ENCODE measurements around the gene ANKRD11.

The ANKRD11 gene

GRCh38 chr16:89350701-89351380, 139.5 kb downstream of the ANKRD11 start:
- no peak overlapping the region for H3K4me3 ChIP-seq (replicated peaks; ENCODE audit: low read depth, low read length)
- TF ChIP-seq, protein P1, sequence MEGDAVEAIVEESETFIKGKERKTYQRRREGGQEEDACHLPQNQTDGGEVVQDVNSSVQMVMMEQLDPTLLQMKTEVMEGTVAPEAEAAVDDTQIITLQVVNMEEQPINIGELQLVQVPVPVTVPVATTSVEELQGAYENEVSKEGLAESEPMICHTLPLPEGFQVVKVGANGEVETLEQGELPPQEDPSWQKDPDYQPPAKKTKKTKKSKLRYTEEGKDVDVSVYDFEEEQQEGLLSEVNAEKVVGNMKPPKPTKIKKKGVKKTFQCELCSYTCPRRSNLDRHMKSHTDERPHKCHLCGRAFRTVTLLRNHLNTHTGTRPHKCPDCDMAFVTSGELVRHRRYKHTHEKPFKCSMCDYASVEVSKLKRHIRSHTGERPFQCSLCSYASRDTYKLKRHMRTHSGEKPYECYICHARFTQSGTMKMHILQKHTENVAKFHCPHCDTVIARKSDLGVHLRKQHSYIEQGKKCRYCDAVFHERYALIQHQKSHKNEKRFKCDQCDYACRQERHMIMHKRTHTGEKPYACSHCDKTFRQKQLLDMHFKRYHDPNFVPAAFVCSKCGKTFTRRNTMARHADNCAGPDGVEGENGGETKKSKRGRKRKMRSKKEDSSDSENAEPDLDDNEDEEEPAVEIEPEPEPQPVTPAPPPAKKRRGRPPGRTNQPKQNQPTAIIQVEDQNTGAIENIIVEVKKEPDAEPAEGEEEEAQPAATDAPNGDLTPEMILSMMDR (IDR thresholded peaks at IDR 0.05; ENCODE audit: low read depth, low read length, missing control alignments) = no peak
- DNase-seq (ENCODE audit: extremely low read depth, low read depth) = no peak

DNA sequence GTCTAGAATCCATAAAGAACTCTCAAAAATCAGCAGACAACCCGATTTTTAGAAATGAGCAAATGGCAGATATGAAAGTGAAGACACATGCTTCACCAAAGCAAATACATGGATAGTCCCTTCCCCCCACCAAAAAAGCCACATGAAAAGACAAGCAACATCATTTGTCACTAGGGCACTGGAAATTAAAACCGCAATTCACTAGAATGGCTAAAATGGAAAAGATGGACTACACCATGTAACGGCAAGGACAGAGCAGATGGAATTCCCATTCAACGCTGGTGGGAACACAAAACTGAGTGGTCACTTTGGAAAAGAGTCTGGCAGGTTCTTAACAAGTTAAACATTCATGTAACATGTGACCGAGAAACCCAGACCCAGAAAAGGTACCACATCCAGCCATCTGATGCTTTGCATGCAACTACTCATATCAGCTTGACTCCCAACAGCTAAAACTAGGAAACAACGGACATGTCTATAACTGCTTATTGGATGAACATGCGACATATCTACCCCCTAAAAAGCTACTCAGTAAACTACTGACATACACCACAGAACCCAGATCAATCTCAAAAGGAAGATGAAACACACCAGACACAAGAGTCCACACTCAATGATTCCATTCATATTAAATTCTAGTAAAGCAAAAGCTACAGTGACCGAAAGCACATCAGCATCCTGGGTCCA, 140.3 kb downstream of the ANKRD11 start:
- no peak for DNase-seq (ENCODE audit: extremely low read depth, low read depth)
- no peak overlapping the region for H3K4me3 ChIP-seq (replicated peaks; ENCODE audit: low read depth, low read length)
- TF ChIP-seq, protein P1 (IDR thresholded peaks at IDR 0.05; ENCODE audit: low read depth, low read length, missing control alignments) = no peak

GRCh38 chr16:89347807-89348206, 142.6 kb downstream of the ANKRD11 start:
- no peak overlapping the region for H3K4me3 ChIP-seq (replicated peaks; ENCODE audit: low read depth, low read length)
- TF ChIP-seq, protein P1 (IDR thresholded peaks at IDR 0.05; ENCODE audit: low read depth, low read length, missing control alignments) = no peak
- no peak for DNase-seq (ENCODE audit: extremely low read depth, low read depth)

DNA sequence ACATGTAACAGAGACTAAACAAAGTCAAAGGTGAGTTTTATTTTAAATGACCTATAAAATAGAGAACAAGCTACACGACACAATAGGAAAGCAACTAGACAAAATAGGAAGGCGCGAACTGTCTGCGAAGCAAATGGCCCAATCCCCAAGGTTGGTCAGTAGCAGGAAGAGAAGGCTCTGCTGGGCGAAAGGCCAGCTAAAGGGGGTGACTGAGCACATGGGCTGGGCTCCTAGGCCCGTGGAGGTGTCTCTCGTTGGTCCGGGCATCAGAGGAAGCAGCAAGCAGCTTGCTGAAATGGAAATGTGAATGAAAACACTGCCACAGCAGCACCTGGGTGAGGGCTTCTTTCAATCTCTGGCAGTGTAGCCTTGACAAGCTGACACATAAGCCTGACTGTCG, 143.5 kb downstream of the ANKRD11 start:
- TF ChIP-seq, protein P1 (IDR thresholded peaks at IDR 0.05; ENCODE audit: low read depth, low read length, missing control alignments) = no peak
- no peak for DNase-seq (ENCODE audit: extremely low read depth, low read depth)
- no peak overlapping the region for H3K4me3 ChIP-seq (replicated peaks; ENCODE audit: low read depth, low read length)

- no peak overlapping the region; the same call in 1 of the 2 replicates for H3K4me3 ChIP-seq (replicated peaks; ENCODE audit: low read depth, low read length)
- TF ChIP-seq, protein P1 (IDR thresholded peaks at IDR 0.05; ENCODE audit: low read depth, low read length, missing control alignments) = no peak
- no peak for DNase-seq (ENCODE audit: extremely low read depth, low read depth)
These were observed 144.7 kb downstream of the ANKRD11 start for GRCh38 chr16:89345642-89346150.

DNA sequence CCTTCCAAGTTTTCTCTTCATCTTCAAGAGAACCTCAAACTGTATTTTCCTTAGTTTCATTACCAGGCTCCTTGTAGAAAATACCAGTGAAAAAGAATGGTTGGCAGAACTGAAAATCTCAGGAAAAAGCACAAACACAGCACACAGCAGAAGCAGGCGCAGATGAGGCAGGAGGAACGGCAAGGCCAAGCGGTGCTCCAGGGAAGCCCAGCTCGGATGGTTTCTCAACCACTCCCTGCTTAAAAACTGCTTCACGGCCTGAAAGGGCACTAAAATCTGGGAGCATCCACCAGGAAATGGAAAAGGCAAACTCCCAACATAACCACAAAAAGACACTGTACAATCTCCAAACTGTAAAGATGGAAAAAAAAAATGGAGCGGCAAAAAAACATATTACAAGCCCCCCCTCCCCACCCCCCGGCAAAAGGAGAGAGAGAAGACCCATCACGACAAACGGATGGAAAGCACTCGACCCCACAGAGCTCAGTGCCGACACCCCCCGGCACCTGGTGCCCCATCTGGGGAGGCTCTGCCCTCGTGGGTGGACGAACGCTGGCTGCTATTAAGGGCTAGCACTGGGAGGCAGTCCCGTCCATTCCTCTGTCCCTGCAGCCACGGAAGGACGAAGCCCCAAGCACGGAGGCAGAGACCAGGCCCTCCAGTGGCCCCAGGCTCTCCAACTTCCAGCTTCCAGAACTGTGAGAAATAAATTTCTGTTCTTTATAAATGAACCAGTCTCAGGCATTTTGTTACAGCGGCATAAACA, 145.3 kb downstream of the ANKRD11 start:
- peak overlapping the region; percentile 26 for H3K4me3 ChIP-seq (replicated peaks; ENCODE audit: low read depth, low read length)
- TF ChIP-seq, protein P1 (IDR thresholded peaks at IDR 0.05; ENCODE audit: low read depth, low read length, missing control alignments) = no peak
- no peak for DNase-seq (ENCODE audit: extremely low read depth, low read depth)
